HK-2 (cell line): Measurements from ENCODE around the gene PSMC2.
A peak's percentile ranks its signal among the peaks of the same experiment; 100 is the strongest.

ENCODE experiments used
- DNase-seq: peaks from one replicate; pipeline ENCODE4 v3.0.0-alpha.2; 2018; ENCODE audit not compliant: unreplicated experiment

The PSMC2 gene

GRCh38 chr7:103347507-103348267, at the start of gene PSMC2:
Gene PSMC2, plus strand, starts transcription at chr7:103347643. Its CDS starts 69 bp downstream, at chr7:103347712.
- peak; percentile 77 for DNase-seq

GRCh38 chr7:103297837-103298179, 49.6 kb upstream of the PSMC2 start:
- no peak for DNase-seq

- no peak for DNase-seq
Observed at GRCh38 chr7:103299660-103300059, 47.8 kb upstream of the PSMC2 start.

- DNase-seq = no peak
Observed at GRCh38 chr7:103301441-103301840, 46.0 kb upstream of the PSMC2 start.

- no peak for DNase-seq
Observed at GRCh38 chr7:103307503-103308231, 39.8 kb upstream of the PSMC2 start.

- no peak for DNase-seq
Observed at GRCh38 chr7:103314852-103315251, 32.6 kb upstream of the PSMC2 start.

- no peak for DNase-seq
Observed at GRCh38 chr7:103316380-103316941, 31.0 kb upstream of the PSMC2 start.

- no peak for DNase-seq
Observed at GRCh38 chr7:103317009-103317408, 30.4 kb upstream of the PSMC2 start.

GRCh38 chr7:103325744-103326143, 21.7 kb upstream of the PSMC2 start:
- DNase-seq = no peak

- DNase-seq = no peak
Observed at GRCh38 chr7:103336761-103337160, 10.7 kb upstream of the PSMC2 start.

GRCh38 chr7:103338864-103339263, 8.6 kb upstream of the PSMC2 start:
- no peak for DNase-seq

GRCh38 chr7:103341466-103341865, 6.0 kb upstream of the PSMC2 start:
- no peak for DNase-seq

GRCh38 chr7:103343332-103343731, 4.1 kb upstream of the PSMC2 start:
- DNase-seq = no peak

- peak; percentile 42 for DNase-seq
Observed at GRCh38 chr7:103343758-103344452, 3.5 kb upstream of the PSMC2 start.

GRCh38 chr7:103344453-103345149, 2.8 kb upstream of the PSMC2 start, which contains the start of gene DNAJC2:
Gene DNAJC2, minus strand, starts transcription at chr7:103344767. Its CDS starts 145 bp downstream, at chr7:103344622.
- peak; percentile 85 for DNase-seq

GRCh38 chr7:103346396-103346795, 1.0 kb upstream of the PSMC2 start:
- no peak for DNase-seq

GRCh38 chr7:103348452-103348851, 1.0 kb downstream of the PSMC2 start:
- no peak for DNase-seq

- DNase-seq = no peak
Observed at GRCh38 chr7:103348959-103349358, 1.5 kb downstream of the PSMC2 start.

- DNase-seq = no peak
Observed at GRCh38 chr7:103349805-103350204, 2.4 kb downstream of the PSMC2 start.

- DNase-seq = no peak
Observed at GRCh38 chr7:103369432-103369831, 22.0 kb downstream of the PSMC2 start.

GRCh38 chr7:103373866-103374643, 26.6 kb downstream of the PSMC2 start:
- DNase-seq = no peak
